Measurements from ENCODE around the gene GHR.

DNA sequence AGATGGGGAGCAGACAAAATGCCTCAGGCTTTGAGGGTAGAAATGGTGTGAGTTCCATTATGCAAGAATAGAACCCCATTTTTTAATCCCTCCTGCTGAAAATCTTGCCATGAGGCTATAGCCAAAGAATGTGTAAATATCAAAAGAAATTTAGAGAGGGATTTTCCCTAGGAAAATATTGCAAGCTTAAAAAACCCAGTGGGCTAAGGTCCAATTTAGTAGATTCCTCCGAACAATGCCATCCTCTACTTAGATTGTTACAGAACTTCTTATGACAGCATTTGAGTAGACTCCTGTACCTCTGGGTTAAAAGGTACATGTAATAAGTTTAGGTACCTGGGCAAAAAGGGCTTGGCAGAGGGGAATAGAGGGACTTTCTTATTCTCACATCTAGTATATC lies 138.4 kb downstream of the GHR start:
- TF ChIP-seq CTCF (IDR thresholded peaks at IDR 0.05; ENCODE audit: insufficient read depth, low read depth, low read length) (no peak), EZH2 (IDR thresholded peaks at IDR 0.05; ENCODE audit: insufficient read depth, low read length) (no peak)
